OCI-LY3 (cell line): ENCODE results near the gene COX20.

Experiments used
- H2AFZ ChIP-seq: fragments of 200-600, 300-600 bp; shearing (Covaris generic); 2 replicates; pipeline ENCODE4 v1.6.0; 2014; ENCODE audit warnings: antibody characterized with exemption, low read depth, low read length
- H3K27ac ChIP-seq: fragments of 200-600, 300-600 bp; sonication (generic); 2 replicates; pipeline ENCODE4 v1.5.1; 2014; ENCODE audit warnings: mild to moderate bottlenecking, low read length, moderate library complexity, mixed read lengths
- H3K27me3 ChIP-seq: fragments of 200-600, 300-600 bp; sonication (generic); 2 replicates; pipeline ENCODE4 v1.6.1; 2014; ENCODE audit warnings: low read depth, low read length, mixed read lengths
- H3K36me3 ChIP-seq: fragments of 200-600, 300-600 bp; sonication (generic); replicated peaks from 2 replicates; pipeline ENCODE3; 2014; ENCODE audit warnings: low read depth, low read length, mixed read lengths
- H3K4me1 ChIP-seq: fragments of 300-600, 200-600 bp; sonication (generic); 2 replicates; pipeline ENCODE4 v1.6.1; 2014; ENCODE audit warnings: low read length, mixed read lengths
- H3K4me2 ChIP-seq: fragments of 200-600, 300-600 bp; sonication (generic); 2 replicates; pipeline ENCODE4 v1.6.1; 2014; ENCODE audit warnings: low read length, mixed read lengths
- H3K4me3 ChIP-seq: fragments of 300-600, 200-600 bp; sonication (generic); 2 replicates; pipeline ENCODE4 v1.5.1; 2014; ENCODE audit warnings: antibody characterized with exemption, mild to moderate bottlenecking, low read length, moderate library complexity
- H3K79me2 ChIP-seq: fragments of 300-600, 200-600 bp; shearing (Covaris generic); 2 replicates; pipeline ENCODE4 v1.6.1; 2014; ENCODE audit warnings: mild to moderate bottlenecking, low read length, mixed read lengths
- H3K9ac ChIP-seq: fragments of 300-600, 200-600 bp; shearing (Covaris generic); 2 replicates; pipeline ENCODE4 v1.6.0; 2014; ENCODE audit warnings: mild to moderate bottlenecking, low read length, moderate library complexity
- H3K9me3 ChIP-seq: fragments of 200-600, 300-600 bp; shearing (Covaris generic); 2 replicates; pipeline ENCODE4 v1.6.1; 2014; ENCODE audit warnings: low read length, mixed read lengths; ENCODE audit not compliant: insufficient read depth
- H4K20me1 ChIP-seq: fragments of 200-600, 300-600 bp; sonication (generic); 2 replicates; pipeline ENCODE4 v1.6.1; 2016; ENCODE audit warnings: low read length, mixed read lengths; ENCODE audit not compliant: insufficient read depth
- EZH2phosphoT487 ChIP-seq: fragments of 200-600 bp; shearing (Covaris generic); IDR thresholded peaks from 2 replicates; pipeline ENCODE4 v1.6.1; 2018; ENCODE audit warnings: antibody characterized with exemption, mixed run types, low read depth
- TF ChIP-seq, protein P1 (sequence below): fragments of 200-600, 300-600 bp; sonication (generic); IDR thresholded peaks from 2 replicates; pipeline ENCODE4 v1.5.1; 2014; ENCODE audit warnings: antibody characterized with exemption, low read length, low read depth

The COX20 gene

DNA sequence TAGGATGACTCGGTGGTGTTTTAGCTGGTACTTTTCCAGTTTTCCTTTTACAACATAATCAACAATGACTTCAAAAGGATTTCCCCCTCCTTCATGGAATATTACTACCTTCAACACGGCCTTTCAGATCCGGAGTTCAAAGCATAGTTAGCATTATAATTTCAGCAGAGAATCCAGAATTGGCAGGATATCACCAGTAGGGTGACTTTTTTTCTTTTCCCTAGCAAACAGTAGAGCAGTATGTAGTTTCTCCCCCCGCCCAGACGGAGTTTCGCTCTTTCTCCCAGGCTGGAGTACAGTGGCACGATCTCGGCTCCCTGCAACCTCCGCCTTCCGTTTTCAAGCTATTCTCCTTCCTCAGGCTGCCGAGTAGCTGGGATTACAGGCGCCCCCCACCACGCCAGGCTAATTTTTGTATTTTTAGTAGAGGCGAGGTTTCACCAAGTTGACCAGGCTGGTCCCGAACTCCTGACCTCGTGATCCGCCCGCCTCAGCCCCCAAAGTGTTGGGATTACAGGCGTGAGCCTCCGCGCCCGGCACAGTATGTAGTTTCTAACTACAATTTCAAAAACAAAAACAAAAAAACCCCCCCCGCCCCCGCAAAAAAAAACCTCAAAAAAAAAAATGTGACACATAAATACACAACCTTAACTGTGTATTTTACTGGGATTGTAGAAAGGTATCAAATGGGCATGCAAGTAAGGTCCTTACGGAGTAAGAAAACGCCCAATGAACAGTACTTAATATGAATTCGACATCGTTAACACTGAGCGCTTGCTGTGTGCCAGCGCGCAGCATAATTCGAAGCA lies 1.5 kb upstream of the COX20 start:
- Histone ChIP-seq H3K4me1 (peaks cover 38% of the 10 kb centered on the region), H2AFZ (peak overlapping the region; percentile 91), H3K36me3 (peaks cover 15% of the 10 kb centered on the region), H3K27ac (peak overlapping the region; percentile 91), H3K9me3 (no peaks in the 10 kb centered on the region), H3K79me2 (peaks cover 33% of the 10 kb centered on the region), H3K9ac (peak overlapping the region; percentile 94), H4K20me1 (peaks cover 8% of the 10 kb centered on the region; the same call in 1 of the 2 replicates), H3K27me3 (no peaks in the 10 kb centered on the region), H3K4me3 (peak overlapping the region; percentile 87), H3K4me2 (peak overlapping the region; percentile 87)
- TF ChIP-seq, protein P1, sequence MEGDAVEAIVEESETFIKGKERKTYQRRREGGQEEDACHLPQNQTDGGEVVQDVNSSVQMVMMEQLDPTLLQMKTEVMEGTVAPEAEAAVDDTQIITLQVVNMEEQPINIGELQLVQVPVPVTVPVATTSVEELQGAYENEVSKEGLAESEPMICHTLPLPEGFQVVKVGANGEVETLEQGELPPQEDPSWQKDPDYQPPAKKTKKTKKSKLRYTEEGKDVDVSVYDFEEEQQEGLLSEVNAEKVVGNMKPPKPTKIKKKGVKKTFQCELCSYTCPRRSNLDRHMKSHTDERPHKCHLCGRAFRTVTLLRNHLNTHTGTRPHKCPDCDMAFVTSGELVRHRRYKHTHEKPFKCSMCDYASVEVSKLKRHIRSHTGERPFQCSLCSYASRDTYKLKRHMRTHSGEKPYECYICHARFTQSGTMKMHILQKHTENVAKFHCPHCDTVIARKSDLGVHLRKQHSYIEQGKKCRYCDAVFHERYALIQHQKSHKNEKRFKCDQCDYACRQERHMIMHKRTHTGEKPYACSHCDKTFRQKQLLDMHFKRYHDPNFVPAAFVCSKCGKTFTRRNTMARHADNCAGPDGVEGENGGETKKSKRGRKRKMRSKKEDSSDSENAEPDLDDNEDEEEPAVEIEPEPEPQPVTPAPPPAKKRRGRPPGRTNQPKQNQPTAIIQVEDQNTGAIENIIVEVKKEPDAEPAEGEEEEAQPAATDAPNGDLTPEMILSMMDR = peak; percentile 7; the same call in 1 of the 2 replicates
- TF ChIP-seq EZH2phosphoT487 = no peak

DNA sequence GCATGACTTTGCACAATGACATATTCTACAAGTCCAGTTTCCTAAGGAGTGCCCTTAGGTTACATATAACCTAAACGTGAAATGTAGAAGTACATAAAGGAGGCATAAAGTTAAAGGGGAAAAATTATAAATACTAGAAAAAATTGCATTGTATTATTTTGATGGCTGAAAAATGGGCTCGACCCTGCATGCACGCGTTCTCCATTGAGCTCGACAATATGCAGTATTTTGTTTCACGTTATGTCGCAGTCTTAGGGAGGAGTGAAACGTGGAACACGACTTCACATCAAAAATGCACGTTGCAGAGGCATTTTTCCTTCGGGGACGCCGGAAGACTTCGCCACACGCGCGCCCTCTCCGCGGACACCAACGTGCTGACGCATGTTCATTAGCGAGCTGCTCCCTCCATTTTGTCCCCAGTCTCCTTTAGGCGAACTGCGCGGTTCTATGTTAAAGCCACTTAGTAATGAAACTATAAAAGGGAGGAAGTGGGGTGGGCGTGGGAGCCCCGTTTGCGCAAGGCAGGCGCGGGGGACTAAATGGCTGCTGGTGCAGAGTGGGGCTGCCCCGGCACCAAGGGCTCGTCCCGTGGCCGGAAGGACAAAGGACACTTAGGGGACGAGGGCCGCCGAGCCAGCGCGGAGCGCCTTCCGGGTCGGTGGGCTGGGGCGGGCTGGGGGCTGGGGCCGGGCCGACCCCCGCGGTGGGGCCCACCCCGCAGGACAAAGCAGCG lies 749 bp upstream of the COX20 start:
- H3K9ac ChIP-seq = peak overlapping the region; percentile 94
- peak overlapping the region; percentile 87 for H3K4me3 ChIP-seq
- TF ChIP-seq, protein P1 = no peak
- no peak for TF ChIP-seq EZH2phosphoT487
- H3K27ac ChIP-seq = peak overlapping the region; percentile 91
- H3K4me2 ChIP-seq = peak overlapping the region; percentile 87
- H3K4me1 ChIP-seq = peaks cover 38% of the 10 kb centered on the region
- peaks cover 10% of the 10 kb centered on the region; the same call in 1 of the 2 replicates for H4K20me1 ChIP-seq
- peaks cover 22% of the 10 kb centered on the region for H3K36me3 ChIP-seq
- H3K79me2 ChIP-seq = peaks cover 40% of the 10 kb centered on the region
- no peaks in the 10 kb centered on the region for H3K27me3 ChIP-seq
- no peaks in the 10 kb centered on the region for H3K9me3 ChIP-seq
- peak overlapping the region; percentile 91; the same call in 1 of the 2 replicates for H2AFZ ChIP-seq

DNA sequence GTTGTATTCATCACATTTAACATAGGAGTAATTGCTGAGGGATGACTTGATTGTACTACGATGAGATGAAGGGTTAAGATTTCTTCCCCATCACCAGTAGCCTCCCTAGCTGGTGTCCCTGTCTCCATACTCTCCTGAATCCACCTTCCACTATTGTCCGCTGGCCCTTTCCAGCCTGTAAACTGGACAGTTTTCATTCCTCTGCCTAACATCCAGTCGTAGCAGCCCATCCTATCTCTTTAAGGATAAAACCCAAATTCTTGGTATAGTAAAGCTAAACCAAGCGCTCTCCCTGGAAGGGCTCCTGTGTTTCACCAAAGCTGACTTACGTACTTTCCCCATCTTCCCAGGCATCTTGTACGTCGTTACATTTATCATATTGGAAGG lies 670 bp downstream of the COX20 start:
- peaks cover 40% of the 10 kb centered on the region for H3K4me1 ChIP-seq
- H3K9ac ChIP-seq = peak overlapping the region; percentile 94
- H4K20me1 ChIP-seq = peaks cover 17% of the 10 kb centered on the region; the same call in 1 of the 2 replicates
- H3K4me2 ChIP-seq = peak overlapping the region; percentile 88
- peak overlapping the region; percentile 87 for H3K4me3 ChIP-seq
- peaks cover 34% of the 10 kb centered on the region for H3K36me3 ChIP-seq
- peaks cover 54% of the 10 kb centered on the region for H3K79me2 ChIP-seq
- H3K27ac ChIP-seq = peak overlapping the region; percentile 91
- H2AFZ ChIP-seq = no peak overlapping the region
- no peaks in the 10 kb centered on the region for H3K27me3 ChIP-seq
- no peaks in the 10 kb centered on the region for H3K9me3 ChIP-seq
- TF ChIP-seq, protein P1 = no peak
- no peak for TF ChIP-seq EZH2phosphoT487

DNA sequence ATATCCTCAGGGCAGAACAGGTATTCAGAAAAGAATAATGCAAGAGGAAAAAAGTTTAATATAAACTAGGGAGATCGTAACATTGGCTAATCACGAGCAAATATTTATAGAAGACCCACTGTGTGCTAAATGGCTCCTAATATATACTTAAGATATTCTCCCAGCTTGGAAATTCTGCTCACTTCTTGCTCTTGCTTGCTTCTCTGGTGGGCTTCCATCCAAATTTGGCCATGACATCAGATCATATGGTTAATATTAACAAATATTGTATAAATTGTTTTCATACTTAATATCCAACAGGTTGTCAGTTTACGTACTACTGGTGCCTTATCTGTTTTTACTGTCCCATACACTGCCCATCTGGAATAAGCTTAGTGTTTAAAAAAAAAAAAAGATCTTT lies 1.1 kb downstream of the COX20 start:
- no peaks in the 10 kb centered on the region for H3K27me3 ChIP-seq
- H3K4me3 ChIP-seq = peak overlapping the region; percentile 87
- H3K36me3 ChIP-seq = peaks cover 38% of the 10 kb centered on the region
- H3K27ac ChIP-seq = peak overlapping the region; percentile 91
- H2AFZ ChIP-seq = no peak overlapping the region
- H3K79me2 ChIP-seq = peaks cover 59% of the 10 kb centered on the region
- peak overlapping the region; percentile 88 for H3K4me2 ChIP-seq
- TF ChIP-seq, protein P1 = no peak
- TF ChIP-seq EZH2phosphoT487 = no peak
- H3K9ac ChIP-seq = peak overlapping the region; percentile 94
- H4K20me1 ChIP-seq = peaks cover 21% of the 10 kb centered on the region
- H3K4me1 ChIP-seq = peaks cover 44% of the 10 kb centered on the region
- no peaks in the 10 kb centered on the region for H3K9me3 ChIP-seq
